Measurements from ENCODE around the gene PLA2G1B. TPM values are rescaled to one million over a fixed set of nuclear protein-coding genes. Genes with fewer than 3 reads are reported as not detected.

The PLA2G1B gene
- total and polyA plus RNA-seq, 4 donors, result 0.39 to 4.6 (median 1.1) TPM

- Histone ChIP-seq H3K4me1 (ENCODE audit: control insufficient read depth in 4 of 4, insufficient read depth in 4 of 4, low read length in 3 of 4) (no peaks in the 10 kb centered on the region), H3K4me3 (ENCODE audit: low read depth in 1 of 3, low read length in 3 of 3) (no peak overlapping the region), H3K9me3 (ENCODE audit: control insufficient read depth in 4 of 4, low read length in 3 of 4) (no peaks in the 10 kb centered on the region), H3K9ac (ENCODE audit: low read depth in 1 of 2, low read length in 2 of 2) (no peak overlapping the region), H3K27ac (ENCODE audit: low read depth in 1 of 2, low read length in 2 of 2) (no peak overlapping the region), H3K27me3 (ENCODE audit: control insufficient read depth in 4 of 4, insufficient read depth in 4 of 4, low read length in 3 of 4) (peaks cover 0 to 5% (median 0%) of the 10 kb centered on the region in 4 donors), H3K36me3 (ENCODE audit: control insufficient read depth in 4 of 4, insufficient read depth in 3 of 4, low read depth in 1 of 4, low read length in 3 of 4) (no peaks in the 10 kb centered on the region)
- 90% methylated on average over 5 of the region's 5 CpGs for WGBS
- no peak for TF ChIP-seq RXRA (IDR thresholded peaks at IDR 0.05)
- TF ChIP-seq EGR1 (IDR thresholded peaks at IDR 0.05; ENCODE audit: low read depth in 2 of 2), result no peak
- TF ChIP-seq ATF3 (IDR thresholded peaks at IDR 0.05), result no peak
- no peak for TF ChIP-seq GABPA (IDR thresholded peaks at IDR 0.05 in 1 of 2, conservative IDR thresholded peaks at IDR 0.05 in 1 of 2)
- no peak for TF ChIP-seq FOXA2 (IDR thresholded peaks at IDR 0.05)
- TF ChIP-seq TAF1 (conservative IDR thresholded peaks at IDR 0.05), result no peak
- no peak for TF ChIP-seq NR2F2 (IDR thresholded peaks at IDR 0.05)
- TF ChIP-seq SP1 (IDR thresholded peaks at IDR 0.05), result no peak
- DNase-seq (ENCODE audit: low spot score), result no peak
Measured at GRCh38 chr12:120376416-120376815, 48.8 kb upstream of the PLA2G1B start.

- WGBS, result 60% methylated on average over 2 of the region's 2 CpGs
- H3K4me1 ChIP-seq (ENCODE audit: control insufficient read depth in 4 of 4, insufficient read depth in 4 of 4, low read length in 3 of 4), result no peaks in the 10 kb centered on the region
- H3K27me3 ChIP-seq (ENCODE audit: control insufficient read depth in 4 of 4, insufficient read depth in 4 of 4, low read length in 3 of 4), result peaks cover 0 to 5% (median 0%) of the 10 kb centered on the region in 4 donors
- H3K9me3 ChIP-seq (ENCODE audit: control insufficient read depth in 4 of 4, low read length in 3 of 4), result no peaks in the 10 kb centered on the region
- H3K9ac ChIP-seq (ENCODE audit: low read depth in 1 of 2, low read length in 2 of 2), result no peak overlapping the region
- no peak for DNase-seq (ENCODE audit: low spot score)
- H3K27ac ChIP-seq (ENCODE audit: low read depth in 1 of 2, low read length in 2 of 2), result no peak overlapping the region
- H3K36me3 ChIP-seq (ENCODE audit: control insufficient read depth in 4 of 4, insufficient read depth in 3 of 4, low read depth in 1 of 4, low read length in 3 of 4), result no peaks in the 10 kb centered on the region
- no peak overlapping the region for H3K4me3 ChIP-seq (ENCODE audit: low read depth in 1 of 3, low read length in 3 of 3)
- no peak for TF ChIP-seq RAD21 (IDR thresholded peaks at IDR 0.05)
- TF ChIP-seq ZBTB33 (IDR thresholded peaks at IDR 0.05), result no peak
- no peak for TF ChIP-seq NR2F2 (IDR thresholded peaks at IDR 0.05)
- no peak for TF ChIP-seq YY1 (IDR thresholded peaks at IDR 0.05)
- TF ChIP-seq HNF4G (IDR thresholded peaks at IDR 0.05), result no peak
- TF ChIP-seq REST (IDR thresholded peaks at IDR 0.05), result no peak
Measured at GRCh38 chr12:120376009-120376408, 48.4 kb upstream of the PLA2G1B start.

GRCh38 chr12:120373683-120374082 is 46.1 kb upstream of the PLA2G1B start:
- Histone ChIP-seq H3K9me3 (ENCODE audit: control insufficient read depth in 4 of 4, low read length in 3 of 4) (no peaks in the 10 kb centered on the region), H3K9ac (ENCODE audit: low read depth in 1 of 2, low read length in 2 of 2) (no peak overlapping the region), H3K36me3 (ENCODE audit: control insufficient read depth in 4 of 4, insufficient read depth in 3 of 4, low read depth in 1 of 4, low read length in 3 of 4) (no peaks in the 10 kb centered on the region), H3K4me1 (ENCODE audit: control insufficient read depth in 4 of 4, insufficient read depth in 4 of 4, low read length in 3 of 4) (peaks cover 0 to 7% (median 4%) of the 10 kb centered on the region in 4 donors), H3K4me3 (ENCODE audit: low read depth in 1 of 3, low read length in 3 of 3) (no peak overlapping the region), H3K27ac (ENCODE audit: low read depth in 1 of 2, low read length in 2 of 2) (no peak overlapping the region), H3K27me3 (ENCODE audit: control insufficient read depth in 4 of 4, insufficient read depth in 4 of 4, low read length in 3 of 4) (peaks cover 0 to 9% (median 4%) of the 10 kb centered on the region in 4 donors)
- DNase-seq (ENCODE audit: low spot score), result no peak
- TF ChIP-seq CTCF (IDR thresholded peaks at IDR 0.05; ENCODE audit: low read depth, low read length, missing input control) (no peak), FOXA1 (IDR thresholded peaks at IDR 0.05) (no peak), SP1 (IDR thresholded peaks at IDR 0.05) (no peak), ATF3 (IDR thresholded peaks at IDR 0.05) (no peak), HNF4G (IDR thresholded peaks at IDR 0.05) (no peak), TAF1 (conservative IDR thresholded peaks at IDR 0.05) (no peak), JUND (IDR thresholded peaks at IDR 0.05) (no peak), HNF4A (conservative IDR thresholded peaks at IDR 0.05) (no peak), GABPA (IDR thresholded peaks at IDR 0.05 in 1 of 2, conservative IDR thresholded peaks at IDR 0.05 in 1 of 2) (no peak), ZBTB33 (IDR thresholded peaks at IDR 0.05) (no peak), YY1 (IDR thresholded peaks at IDR 0.05) (no peak)
- 92% methylated on average over 8 of the region's 8 CpGs for WGBS
